GM21786 (cell line): ENCODE measurements around the gene SRMS.

Source experiments
- ATAC-seq: cut with Tn5 transposase; IDR thresholded peaks from one replicate; pipeline ENCODE4 v1.9.1; 2021; ENCODE audit not compliant: unreplicated experiment

SRMS gene

GRCh38 chr20:63492518-63492917 lies 55.0 kb downstream of the SRMS start:
- no peak for ATAC-seq

GRCh38 chr20:63491635-63492230 lies 55.8 kb downstream of the SRMS start:
- no peak for ATAC-seq

- ATAC-seq, result no peak
These were observed 56.5 kb downstream of the SRMS start for GRCh38 chr20:63491078-63491477.
